Panc1 (cell line): ENCODE data around the gene GID8. TPM values are rescaled to one million over a fixed set of nuclear protein-coding genes. Genes with fewer than 3 reads are reported as not detected.

Experiments
- ATAC-seq: fragments of 200-7000 bp; cut with Tn5 transposase; 2 replicates; pipeline ENCODE4 v1.9.1; 2020; ENCODE audit warnings: mild to moderate bottlenecking, moderate library complexity
- BruUV-seq: library from RNA; stranded (reverse); fragments of 400-500 nt; replicated peaks from 2 replicates; lab custom pipeline; 2021; lab: Mats Ljungman, UMichigan
- CTCF ChIA-PET: fragments of 300-600 bp; sonication (Branson Sonifier 250); formaldehyde crosslinking; loops from one replicate; lab custom pipeline; 2022; ENCODE audit warnings: antibody characterized with exemption; lab: Charles Lee
- POLR2A ChIA-PET: fragments of 300-600 bp; sonication (Branson Sonifier 250); formaldehyde crosslinking; loops from one replicate; lab custom pipeline; 2022; ENCODE audit warnings: antibody characterized with exemption; lab: Charles Lee
- DNase-seq: peaks from one replicate; pipeline ENCODE4 v3.0.0-alpha.2; 2010; ENCODE audit warnings: low read depth, low spot score
- H3K27ac ChIP-seq: 2 replicates; pipeline ENCODE4 v1.5.1; 2011; ENCODE audit warnings: mild to moderate bottlenecking, low read length, inconsistent platforms
- H3K27me3 ChIP-seq: fragments of 200-500 bp; sonication (Bioruptor generic); 2 replicates; pipeline ENCODE4 v1.6.0; 2014; ENCODE audit warnings: low read length, inconsistent platforms; ENCODE audit not compliant: control insufficient read depth, insufficient read depth
- H3K36me3 ChIP-seq: fragments of 200-500 bp; sonication (Bioruptor generic); 2 replicates; pipeline ENCODE4 v1.5.1; 2014; ENCODE audit warnings: inconsistent platforms, mild to moderate bottlenecking, low read length, moderate library complexity; ENCODE audit not compliant: control insufficient read depth, insufficient read depth
- H3K4me1 ChIP-seq: 2 replicates; pipeline ENCODE4 v1.5.1; 2011; ENCODE audit warnings: inconsistent platforms, mild to moderate bottlenecking, low read length, moderate library complexity; ENCODE audit not compliant: control insufficient read depth, insufficient read depth
- H3K4me3 ChIP-seq, 2 experiments: 2 replicates each; pipeline ENCODE4 v1.5.1; 2011 to 2012; ENCODE audit warnings: low read depth in 2 of 2, low read length in 2 of 2, mild to moderate bottlenecking in 2 of 2, inconsistent platforms in 1 of 2, moderate library complexity in 1 of 2
- H3K9me3 ChIP-seq: fragments of 200-500 bp; sonication (Bioruptor generic); 2 replicates; pipeline ENCODE4 v1.5.1; 2014; ENCODE audit warnings: low read depth, mild to moderate bottlenecking, inconsistent platforms, low read length, moderate library complexity; ENCODE audit not compliant: control insufficient read depth, insufficient read depth
- CTCF ChIP-seq: fragments of 450-650 bp; IDR thresholded peaks from 2 replicates; pipeline ENCODE4 v1.5.1; 2017; ENCODE audit warnings: mild to moderate bottlenecking
- POLR2AphosphoS5 ChIP-seq: IDR thresholded peaks from 2 replicates; pipeline ENCODE4 v1.6.1; 2012; ENCODE audit warnings: mild to moderate bottlenecking, low read depth, low read length, moderate library complexity
- SIN3A ChIP-seq: IDR thresholded peaks from 2 replicates; pipeline ENCODE4 v1.6.1; 2012; ENCODE audit warnings: low read depth, mild to moderate bottlenecking, low read length, moderate library complexity, borderline replicate concordance; ENCODE audit not compliant: insufficient read depth
- TCF7L2 ChIP-seq: IDR thresholded peaks from 2 replicates; pipeline ENCODE4 v1.6.1; 2011; ENCODE audit warnings: mild to moderate bottlenecking, low read depth, low read length, inconsistent platforms
- in situ Hi-C: cut with HindIII; loops from 2 replicates; pipeline ENCODE4 v1.10.0; 2016; ENCODE audit warnings: low sequenced_read_pairs, low pct_unique_long_range_greater_than_20kb
- intact Hi-C: fragments of 100-400 bp; cut with micrococcal nuclease; formaldehyde crosslinking; loops from one replicate; pipeline ENCODE4 v1.10.0; 2022; ENCODE audit not compliant: unreplicated experiment
- total RNA-seq: library from RNA; stranded (reverse); gene quantifications from one replicate; pipeline ENCODE4 v1.2.1, GENCODE V29; 2021; ENCODE audit not compliant: unreplicated experiment
- TF ChIP-seq, protein P1 (sequence below), 2 experiments: IDR thresholded peaks; 2 replicates each; pipeline ENCODE4 v1.6.1; 2011 to 2012; ENCODE audit warnings: low read depth in 2 of 2, control low read depth in 1 of 2, low read length in 1 of 2, mild to moderate bottlenecking in 1 of 2, moderate library complexity in 1 of 2; ENCODE audit not compliant: insufficient read depth in 1 of 2

Gene GID8
- total RNA-seq, 1 experiment from 2014 or later: 37.3 TPM

GRCh38 chr20:62910777-62911497 is 27.0 kb upstream of the GID8 start:
- ChIA-PET POLR2A (no interaction called here), CTCF (no interaction called here)
- in situ Hi-C loops: no loop called here
- H3K4me1 ChIP-seq: peaks cover 28% of the 10 kb centered on the region
- DNase-seq (no peak), ATAC-seq (no peak)
- H3K36me3 ChIP-seq: peaks cover 19% of the 10 kb centered on the region
- intact Hi-C loops: no loop called here
- H3K27me3 ChIP-seq: no peaks in the 10 kb centered on the region
- TF ChIP-seq, protein P1, sequence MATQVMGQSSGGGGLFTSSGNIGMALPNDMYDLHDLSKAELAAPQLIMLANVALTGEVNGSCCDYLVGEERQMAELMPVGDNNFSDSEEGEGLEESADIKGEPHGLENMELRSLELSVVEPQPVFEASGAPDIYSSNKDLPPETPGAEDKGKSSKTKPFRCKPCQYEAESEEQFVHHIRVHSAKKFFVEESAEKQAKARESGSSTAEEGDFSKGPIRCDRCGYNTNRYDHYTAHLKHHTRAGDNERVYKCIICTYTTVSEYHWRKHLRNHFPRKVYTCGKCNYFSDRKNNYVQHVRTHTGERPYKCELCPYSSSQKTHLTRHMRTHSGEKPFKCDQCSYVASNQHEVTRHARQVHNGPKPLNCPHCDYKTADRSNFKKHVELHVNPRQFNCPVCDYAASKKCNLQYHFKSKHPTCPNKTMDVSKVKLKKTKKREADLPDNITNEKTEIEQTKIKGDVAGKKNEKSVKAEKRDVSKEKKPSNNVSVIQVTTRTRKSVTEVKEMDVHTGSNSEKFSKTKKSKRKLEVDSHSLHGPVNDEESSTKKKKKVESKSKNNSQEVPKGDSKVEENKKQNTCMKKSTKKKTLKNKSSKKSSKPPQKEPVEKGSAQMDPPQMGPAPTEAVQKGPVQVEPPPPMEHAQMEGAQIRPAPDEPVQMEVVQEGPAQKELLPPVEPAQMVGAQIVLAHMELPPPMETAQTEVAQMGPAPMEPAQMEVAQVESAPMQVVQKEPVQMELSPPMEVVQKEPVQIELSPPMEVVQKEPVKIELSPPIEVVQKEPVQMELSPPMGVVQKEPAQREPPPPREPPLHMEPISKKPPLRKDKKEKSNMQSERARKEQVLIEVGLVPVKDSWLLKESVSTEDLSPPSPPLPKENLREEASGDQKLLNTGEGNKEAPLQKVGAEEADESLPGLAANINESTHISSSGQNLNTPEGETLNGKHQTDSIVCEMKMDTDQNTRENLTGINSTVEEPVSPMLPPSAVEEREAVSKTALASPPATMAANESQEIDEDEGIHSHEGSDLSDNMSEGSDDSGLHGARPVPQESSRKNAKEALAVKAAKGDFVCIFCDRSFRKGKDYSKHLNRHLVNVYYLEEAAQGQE (IDR thresholded peaks at IDR 0.05; ENCODE audit: insufficient read depth in 1 of 2, low read depth in 2 of 2, low read length in 1 of 2): no peak
- TF ChIP-seq SIN3A: no peak
- TF ChIP-seq POLR2AphosphoS5: no peak
- TF ChIP-seq CTCF: no peak
- TF ChIP-seq TCF7L2: no peak
- no peak overlapping the region for H3K27ac ChIP-seq
- H3K4me3 ChIP-seq: no peak overlapping the region
- BruUV-seq: no TSS peak
- no peaks in the 10 kb centered on the region for H3K9me3 ChIP-seq

GRCh38 chr20:62911701-62912280 is 26.2 kb upstream of the GID8 start:
- intact Hi-C loops (no loop called here), in situ Hi-C loops (no loop called here)
- no peak overlapping the region for H3K27ac ChIP-seq
- peaks cover 36% of the 10 kb centered on the region for H3K4me1 ChIP-seq
- no peak for ATAC-seq
- no peaks in the 10 kb centered on the region for H3K27me3 ChIP-seq
- no peak overlapping the region for H3K4me3 ChIP-seq
- no TSS peak for BruUV-seq
- ChIA-PET CTCF (no interaction called here), POLR2A (no interaction called here)
- H3K9me3 ChIP-seq: no peaks in the 10 kb centered on the region
- no peak for TF ChIP-seq POLR2AphosphoS5
- TF ChIP-seq SIN3A: no peak
- no peak for TF ChIP-seq CTCF
- TF ChIP-seq, protein P1 (IDR thresholded peaks at IDR 0.05; ENCODE audit: insufficient read depth in 1 of 2, low read depth in 2 of 2, low read length in 1 of 2): no peak
- no peak for TF ChIP-seq TCF7L2
- H3K36me3 ChIP-seq: peaks cover 16% of the 10 kb centered on the region
- no peak for DNase-seq
